Spleen (tissue), 11 donors: ENCODE results near the gene CCL4. TPM values are rescaled to one million over a fixed set of nuclear protein-coding genes. Genes with fewer than 3 reads are reported as not detected.

Experiments used
- DNase-seq: peaks from one replicate; pipeline ENCODE4 v3.0.0-alpha.2; 2020
- H3K27ac ChIP-seq, 8 donors: fragments of 200-600 bp; sonication (generic) in 7 of 8; 1 replicate in 4 of 8; 2 replicates in 4 of 8; pipeline versions ENCODE4 v1.5.0 to v1.8.0; 2016 to 2021; ENCODE audit warnings: inconsistent platforms in 4 of 8, mild to moderate bottlenecking in 4 of 8, moderate library complexity in 1 of 8
- H3K27me3 ChIP-seq, 7 donors: fragments of 200-600 bp; sonication (generic) in 6 of 7; replicated peaks in 1 of 7; 1 replicate in 4 of 7; 2 replicates in 3 of 7; pipeline versions ENCODE4 v1.5.0 to v1.8.0; 2016 to 2021; ENCODE audit warnings: inconsistent platforms in 3 of 7, mild to moderate bottlenecking in 1 of 7
- H3K36me3 ChIP-seq, 6 donors: fragments of 200-600 bp; sonication (generic) in 5 of 6; 1 replicate in 4 of 6; 2 replicates in 2 of 6; pipeline versions ENCODE4 v1.5.0 to v1.8.0; 2016 to 2021; ENCODE audit warnings: inconsistent platforms in 2 of 6
- H3K4me1 ChIP-seq, 6 donors: fragments of 200-600 bp; sonication (generic) in 5 of 6; 1 replicate in 3 of 6; 2 replicates in 3 of 6; pipeline versions ENCODE4 v1.5.0 to v1.8.0; 2016 to 2021; ENCODE audit warnings: inconsistent platforms in 3 of 6
- H3K4me3 ChIP-seq, 8 donors: fragments of 200-600 bp; sonication (generic) in 7 of 8; 1 replicate in 4 of 8; 2 replicates in 4 of 8; pipeline versions ENCODE4 v1.5.0 to v1.8.0; 2016 to 2021; ENCODE audit warnings: inconsistent platforms in 4 of 8, mild to moderate bottlenecking in 4 of 8, moderate library complexity in 2 of 8
- H3K9me3 ChIP-seq, 8 donors: fragments of 200-600 bp; sonication (generic) in 7 of 8; 1 replicate in 4 of 8; 2 replicates in 4 of 8; pipeline versions ENCODE4 v1.5.0 to v1.8.0; 2016 to 2021; ENCODE audit warnings: inconsistent platforms in 4 of 8
- CTCF ChIP-seq, 11 experiments: fragments of 200-600 bp in 7 of 11; fragments of 450-650 bp in 4 of 11; sonication (generic) in 4 of 11; IDR thresholded peaks in 8 of 11; conservative IDR thresholded peaks in 3 of 11; 1 replicate in 7 of 11; 2 replicates in 4 of 11; pipeline versions ENCODE4 v1.4.0 to v1.8.0; 2016 to 2021; ENCODE audit warnings: antibody characterized with exemption in 11 of 11, inconsistent platforms in 4 of 11, mild to moderate bottlenecking in 1 of 11
- POLR2A ChIP-seq, 3 donors: fragments of 450-650 bp; IDR thresholded peaks; one replicate each; pipeline ENCODE4 v1.5.1; 2017; ENCODE audit warnings: antibody characterized with exemption in 3 of 3, mild to moderate bottlenecking in 1 of 3
- POLR2AphosphoS5 ChIP-seq, 3 donors: sonication (generic); formaldehyde crosslinking; IDR thresholded peaks; one replicate each; pipeline ENCODE4 v1.5.1; 2017; ENCODE audit warnings: antibody characterized with exemption in 3 of 3
- WGBS, 5 donors: extraction: QIAGEN DNeasy Blood & Tissue Kit in 3 of 5; methylation state at CpG; one replicate each; pipeline versions ENCODE4 v1.1.5 to v1.1.7; 2013 to 2018; 5-methylcytosine and 5-hydroxymethylcytosine counted together
- intact Hi-C: fragments of 100-400 bp; cut with DNase I; formaldehyde crosslinking; loops from one replicate; pipeline ENCODE4 v1.15.0; 2023; ENCODE audit warnings: low total_unique reads
- polyA plus RNA-seq, 3 donors: library from polyadenylated mRNA; stranded (reverse); fragments of 200-250 nt; gene quantifications; one replicate each; pipeline ENCODE4 v1.2.1, GENCODE V29; 2013
- total RNA-seq, 7 donors: library from RNA; depleted of rRNA in 3 of 7; stranded (reverse); fragments of >200 nt in 3 of 7; fragmentation: NEBNext Ultra II Directional in 4 of 7; extraction: Animal tissue kit (Norgen Biotek cat#: 25700) in 4 of 7; gene quantifications; one replicate each; pipeline versions ENCODE4 v1.1.0 to v1.2.1, GENCODE V29; 2016 to 2021
- donor health status: healthy with polysubstance abuse.
- donor health status: DM: no; HTN: no; CAD: no; lungs with moderate emphysema.
- donor health status: DM: no; HTN: no; CAD: no.
- donor health status: Bipolar disorder and iron deficiency.
- donor health status: healthy.
- donor health status: DM: no; HTN: no; CAD: no.
- donor health status: DM: yes; HTN: yes; CAD: no.

The CCL4 gene
- total and polyA plus RNA-seq, 10 donors = 10.1 to 81.0 (median 33.1) TPM

- intact Hi-C loops = loop anchor here (5.0 to 10.0 kb wide), 3 partner anchors 74 to 304 kb away; no protein-coding TSS in a partner anchor
- WGBS, 5 donors = 34 to 45% (median 39%) methylated on average over 6 of the region's 6 CpGs
- Histone ChIP-seq H3K36me3 (no peaks in the 10 kb centered on the region), H3K4me1 (peaks cover 0 to 26% (median 9%) of the 10 kb centered on the region in 6 donors), H3K9me3 (no peaks in the 10 kb centered on the region), H3K27me3 (peaks cover 0 to 35% (median 2%) of the 10 kb centered on the region in 7 donors), H3K27ac (peak overlapping the region in 3 of 8 donors; percentile 8 to 50 (median 19)), H3K4me3 (peak overlapping the region in 1 of 8 donors; percentile 21)
- TF ChIP-seq POLR2AphosphoS5 (IDR thresholded peaks at IDR 0.05) (peak in 2 of 3 donors; percentile 20 to 47), POLR2A (IDR thresholded peaks at IDR 0.05) (no peak), CTCF (IDR thresholded peaks at IDR 0.05 in 8 of 11, conservative IDR thresholded peaks at IDR 0.05 in 3 of 11) (peak; percentile 97 to 100 (median 100))
- DNase-seq = peak; percentile 95
These were observed 45.1 kb downstream of the CCL4 start for GRCh38 chr17:36148559-36149295.

- Histone ChIP-seq H3K4me1 (peaks cover 3 to 32% (median 12%) of the 10 kb centered on the region in 6 donors), H3K9me3 (no peaks in the 10 kb centered on the region), H3K36me3 (no peaks in the 10 kb centered on the region), H3K4me3 (peak overlapping the region in 1 of 8 donors; percentile 21), H3K27ac (peak overlapping the region in 1 of 8 donors; percentile 50), H3K27me3 (peaks cover 0 to 38% (median 2%) of the 10 kb centered on the region in 7 donors)
- DNase-seq = no peak
- 44 to 67% (median 50%) methylated on average over 11 of the region's 11 CpGs for WGBS, 5 donors
- intact Hi-C loops = loop anchor here (5.0 to 10.0 kb wide), 3 partner anchors 75 to 305 kb away; no protein-coding TSS in a partner anchor
- no peak for TF ChIP-seq POLR2AphosphoS5 (IDR thresholded peaks at IDR 0.05)
- peak in 5 of 11 experiments; percentile 22 to 64 (median 59) for TF ChIP-seq CTCF (IDR thresholded peaks at IDR 0.05 in 8 of 11, conservative IDR thresholded peaks at IDR 0.05 in 3 of 11)
These were observed 45.7 kb downstream of the CCL4 start for GRCh38 chr17:36149296-36149820.

- H3K27ac ChIP-seq = no peak overlapping the region
- 71 to 83% (median 80%) methylated on average over 4 of the region's 4 CpGs for WGBS, 5 donors
These were observed 48.4 kb downstream of the CCL4 start for GRCh38 chr17:36151891-36152638.

More at GRCh38 chr17:36151891-36152638, 48.4 kb downstream of the CCL4 start:
- intact Hi-C loops = no loop called here
- H3K4me3 ChIP-seq = no peak overlapping the region
- no peaks in the 10 kb centered on the region for H3K9me3 ChIP-seq
- H3K36me3 ChIP-seq = no peaks in the 10 kb centered on the region
- TF ChIP-seq POLR2AphosphoS5 (IDR thresholded peaks at IDR 0.05) (no peak), CTCF (IDR thresholded peaks at IDR 0.05 in 8 of 11, conservative IDR thresholded peaks at IDR 0.05 in 3 of 11) (peak in 1 of 11 experiments; percentile 9), POLR2A (IDR thresholded peaks at IDR 0.05) (no peak)
- peaks cover 0 to 46% (median 2%) of the 10 kb centered on the region in 7 donors for H3K27me3 ChIP-seq
- no peak for DNase-seq
- H3K4me1 ChIP-seq = peaks cover 3 to 33% (median 12%) of the 10 kb centered on the region in 6 donors
